SW480 (cell line): ENCODE data around the gene TMEM201.

Source experiments
- DNase-seq: peaks from one replicate; pipeline ENCODE4 v3.0.0-alpha.2; 2016; ENCODE audit warnings: low spot score

The TMEM201 gene

GRCh38 chr1:9577423-9577822 is 11.3 kb upstream of the TMEM201 start:
- no peak for DNase-seq

- DNase-seq = no peak
Measured at GRCh38 chr1:9580942-9581341, 7.8 kb upstream of the TMEM201 start.

GRCh38 chr1:9586147-9586766 is 2.5 kb upstream of the TMEM201 start:
- no peak for DNase-seq

GRCh38 chr1:9589144-9589718 is 520 bp downstream of the TMEM201 start:
- DNase-seq = peak; percentile 34

- DNase-seq = peak; percentile 14
Measured at GRCh38 chr1:9589719-9590157, 1.0 kb downstream of the TMEM201 start.

- DNase-seq = no peak
Measured at GRCh38 chr1:9590201-9590600, 1.5 kb downstream of the TMEM201 start.

- DNase-seq = no peak
Measured at GRCh38 chr1:9590945-9591668, 2.4 kb downstream of the TMEM201 start.

- DNase-seq = no peak
Measured at GRCh38 chr1:9591669-9592509, 3.2 kb downstream of the TMEM201 start.

- no peak for DNase-seq
Measured at GRCh38 chr1:9592510-9593075, 3.9 kb downstream of the TMEM201 start.

- no peak for DNase-seq
Measured at GRCh38 chr1:9593147-9593491, 4.4 kb downstream of the TMEM201 start.

GRCh38 chr1:9593492-9594465 is 5.1 kb downstream of the TMEM201 start:
- DNase-seq = peak; percentile 33

GRCh38 chr1:9594471-9595155 is 5.9 kb downstream of the TMEM201 start:
- no peak for DNase-seq

GRCh38 chr1:9595156-9595967 is 6.7 kb downstream of the TMEM201 start:
- no peak for DNase-seq

GRCh38 chr1:9595968-9596340 is 7.2 kb downstream of the TMEM201 start:
- DNase-seq = no peak

GRCh38 chr1:9596415-9597123 is 7.9 kb downstream of the TMEM201 start:
- DNase-seq = no peak

GRCh38 chr1:9597361-9598315 is 8.9 kb downstream of the TMEM201 start:
- no peak for DNase-seq

GRCh38 chr1:9598316-9598700 is 9.6 kb downstream of the TMEM201 start:
- no peak for DNase-seq

- DNase-seq = no peak
Measured at GRCh38 chr1:9599741-9600140, 11.0 kb downstream of the TMEM201 start.
